H9 (cell line): ENCODE results near the gene MYH7. TPM values are rescaled to one million over a fixed set of nuclear protein-coding genes. Genes with fewer than 3 reads are reported as not detected.

Experiments
- DNase-seq: peaks from one replicate; pipeline ENCODE4 v3.0.0-alpha.2; 2017
- H2AFZ ChIP-seq: one replicate; pipeline ENCODE4 v1.6.1; 2013; ENCODE audit warnings: mild to moderate bottlenecking, low read length, control low read depth, moderate library complexity
- H2AK5ac ChIP-seq: 2 replicates; pipeline ENCODE4 v1.6.1; 2013; ENCODE audit warnings: low read length, control low read depth, mixed read lengths; ENCODE audit not compliant: insufficient read length
- H2BK120ac ChIP-seq: one replicate; pipeline ENCODE4 v1.6.1; 2013; ENCODE audit warnings: low read depth, mild to moderate bottlenecking, low read length, control low read depth, inconsistent platforms; ENCODE audit not compliant: poor library complexity, severe bottlenecking
- H2BK12ac ChIP-seq: 2 replicates; pipeline ENCODE4 v1.6.1; 2013; ENCODE audit warnings: low read length, control low read depth, mixed read lengths, low read depth; ENCODE audit not compliant: insufficient read length
- H2BK15ac ChIP-seq: 2 replicates; pipeline ENCODE4 v1.6.1; 2013; ENCODE audit warnings: low read depth, low read length, control low read depth
- H2BK20ac ChIP-seq: one replicate; pipeline ENCODE4 v1.6.1; 2013; ENCODE audit warnings: low read depth, mild to moderate bottlenecking, low read length, control low read depth, inconsistent platforms; ENCODE audit not compliant: poor library complexity, severe bottlenecking
- H2BK5ac ChIP-seq: 2 replicates; pipeline ENCODE4 v1.6.1; 2013; ENCODE audit warnings: low read length, control low read depth, mixed read lengths; ENCODE audit not compliant: insufficient read length
- H3K14ac ChIP-seq: 2 replicates; pipeline ENCODE4 v1.6.1; 2013; ENCODE audit warnings: low read length, control low read depth; ENCODE audit not compliant: insufficient read depth
- H3K18ac ChIP-seq: 2 replicates; pipeline ENCODE4 v1.6.1; 2013; ENCODE audit warnings: low read depth, mild to moderate bottlenecking, mixed read lengths, low read length, control low read depth; ENCODE audit not compliant: insufficient read length
- H3K23ac ChIP-seq: 2 replicates; pipeline ENCODE4 v1.6.1; 2013; ENCODE audit warnings: low read length, control low read depth, mixed read lengths, low read depth; ENCODE audit not compliant: insufficient read length
- H3K23me2 ChIP-seq: 2 replicates; pipeline ENCODE4 v1.6.1; 2013; ENCODE audit warnings: low read depth, mild to moderate bottlenecking, mixed read lengths, low read length, control low read depth; ENCODE audit not compliant: insufficient read length, poor library complexity, severe bottlenecking
- H3K27ac ChIP-seq: 2 replicates; pipeline ENCODE4 v1.5.1; 2013; ENCODE audit warnings: low read length, control low read depth, mixed read lengths, low read depth; ENCODE audit not compliant: insufficient read length
- H3K27me3 ChIP-seq: 2 replicates; pipeline ENCODE4 v1.6.1; 2013; ENCODE audit warnings: low read length, control low read depth, inconsistent platforms; ENCODE audit not compliant: insufficient read depth
- H3K4ac ChIP-seq: 2 replicates; pipeline ENCODE4 v1.6.1; 2013; ENCODE audit warnings: low read depth, mild to moderate bottlenecking, control low read depth, inconsistent platforms, low read length, moderate library complexity
- H3K4me1 ChIP-seq: 2 replicates; pipeline ENCODE4 v1.6.1; 2013; ENCODE audit warnings: low read length, control low read depth, inconsistent platforms; ENCODE audit not compliant: insufficient read depth
- H3K4me2 ChIP-seq: 2 replicates; pipeline ENCODE4 v1.6.1; 2013; ENCODE audit warnings: low read length, control low read depth, mixed read lengths; ENCODE audit not compliant: insufficient read length, insufficient read depth
- H3K56ac ChIP-seq: 2 replicates; pipeline ENCODE4 v1.6.1; 2013; ENCODE audit warnings: low read depth, mild to moderate bottlenecking, mixed read lengths, low read length, control low read depth; ENCODE audit not compliant: insufficient read length
- H3K79me1 ChIP-seq: 2 replicates; pipeline ENCODE4 v1.6.1; 2013; ENCODE audit warnings: low read depth, mild to moderate bottlenecking, moderate library complexity, low read length, control low read depth, inconsistent platforms; ENCODE audit not compliant: insufficient read depth, poor library complexity, severe bottlenecking
- H3K79me2 ChIP-seq: 2 replicates; pipeline ENCODE4 v1.6.1; 2013; ENCODE audit warnings: low read length, control low read depth, inconsistent platforms; ENCODE audit not compliant: insufficient read depth
- H3K9ac ChIP-seq: 2 replicates; pipeline ENCODE4 v1.6.1; 2013; ENCODE audit warnings: low read length, control low read depth, mixed read lengths; ENCODE audit not compliant: insufficient read length; ENCODE audit errors: extremely low read depth
- H3K9me3 ChIP-seq: one replicate; pipeline ENCODE4 v1.6.1; 2013; ENCODE audit warnings: low read depth, low read length, inconsistent platforms; ENCODE audit not compliant: control insufficient read depth
- H3T11ph ChIP-seq: one replicate; pipeline ENCODE4 v1.6.1; 2013; ENCODE audit warnings: mild to moderate bottlenecking, low read length, control low read depth, inconsistent platforms
- H4K20me1 ChIP-seq: one replicate; pipeline ENCODE4 v1.6.1; 2013; ENCODE audit not compliant: control insufficient read depth, insufficient read length, insufficient read depth
- H4K5ac ChIP-seq: 2 replicates; pipeline ENCODE4 v1.6.1; 2013; ENCODE audit warnings: low read depth, mild to moderate bottlenecking, mixed read lengths, low read length, control low read depth; ENCODE audit not compliant: insufficient read length
- H4K8ac ChIP-seq: replicated peaks from 2 replicates; pipeline ENCODE4 v1.6.1; 2013; ENCODE audit warnings: low read length, control low read depth, mixed read lengths, low read depth; ENCODE audit not compliant: insufficient read length
- H4K91ac ChIP-seq: 2 replicates; pipeline ENCODE4 v1.6.1; 2013; ENCODE audit warnings: low read depth, mild to moderate bottlenecking, moderate library complexity, mixed read lengths, low read length, control low read depth; ENCODE audit not compliant: insufficient read length
- H3K27ac Mint-ChIP-seq, 3 experiments: 2 replicates in 2 of 3; 3 replicates in 1 of 3; pipeline ENCODE4 v1.8.0; 2020 to 2021; ENCODE audit warnings: mixed read lengths in 3 of 3, mild to moderate bottlenecking in 1 of 3, moderate library complexity in 1 of 3
- H3K27me3 Mint-ChIP-seq: 2 replicates; pipeline ENCODE4 v1.8.0; 2021; ENCODE audit warnings: low read depth, mild to moderate bottlenecking, moderate library complexity, mixed read lengths
- H3K36me3 Mint-ChIP-seq, 3 experiments: 2 replicates in 2 of 3; 3 replicates in 1 of 3; pipeline ENCODE4 v1.8.0; 2020 to 2021; ENCODE audit warnings: low read depth in 3 of 3, mixed read lengths in 3 of 3; ENCODE audit not compliant: insufficient read depth in 1 of 3
- H3K4me1 Mint-ChIP-seq, 2 experiments: 2 replicates each; pipeline ENCODE4 v1.8.0; 2020; ENCODE audit warnings: mixed read lengths in 2 of 2
- H3K4me3 Mint-ChIP-seq, 2 experiments: 2 replicates in 1 of 2; 3 replicates in 1 of 2; pipeline ENCODE4 v1.8.0; 2020 to 2021; ENCODE audit warnings: mild to moderate bottlenecking in 2 of 2, mixed read lengths in 2 of 2, moderate library complexity in 1 of 2
- H3K9me3 Mint-ChIP-seq, 2 experiments: 2 replicates in 1 of 2; 3 replicates in 1 of 2; pipeline ENCODE4 v1.8.0; 2020; ENCODE audit warnings: mild to moderate bottlenecking in 2 of 2, mixed read lengths in 2 of 2, moderate library complexity in 1 of 2
- CTCF ChIP-seq: fragments of 200-600 bp; sonication (generic); conservative IDR thresholded peaks from 3 replicates; pipeline ENCODE4 v1.8.0; 2021; ENCODE audit warnings: antibody characterized with exemption, mild to moderate bottlenecking
- WGBS: extraction: QIAGEN DNeasy Blood & Tissue Kit; methylation state at CpG from one replicate; pipeline ENCODE4 v1.1.7; 2013; ENCODE audit warnings: missing lambda C conversion rate, low lambda C conversion rate, mixed read lengths; ENCODE audit not compliant: insufficient read length; ENCODE audit errors: extremely low coverage; 5-methylcytosine and 5-hydroxymethylcytosine counted together
- total RNA-seq: library from RNA; stranded (reverse); gene quantifications from 2 replicates; pipeline ENCODE4 v1.2.1, GENCODE V29; 2021

The MYH7 gene
- total RNA-seq, 1 experiment from 2014 or later = not detected

GRCh38 chr14:23376482-23377197, 58.8 kb downstream of the MYH7 start, which contains the start of gene CMTM5:
CMTM5 (plus strand) TSS chr14:23377046; CDS start chr14:23377252, 206 bp downstream.
- H3K27ac ChIP-seq = no peak within 1 kb of the TSS
- no peak within 1 kb of the TSS for H2BK12ac ChIP-seq
- peaks cover 77% of the 10 kb centered on the region for H3K27me3 Mint-ChIP-seq
- no peak within 1 kb of the TSS for H3K4ac ChIP-seq
- no peaks in the 10 kb centered on the region for H3K79me1 ChIP-seq
- H3K27ac Mint-ChIP-seq = peak within 1 kb of the TSS in 1 of 3 experiments; percentile 88; a peak in 1 of 7 replicates
- no peak within 1 kb of the TSS for H2AFZ ChIP-seq
- no peak for TF ChIP-seq CTCF
- H3K9me3 Mint-ChIP-seq = no peaks in the 10 kb centered on the region
- H4K20me1 ChIP-seq = no peaks in the 10 kb centered on the region
- H2AK5ac ChIP-seq = no peak within 1 kb of the TSS
- H3K4me1 Mint-ChIP-seq = peaks cover 9 to 22% of the 10 kb centered on the region in 2 experiments
- H3K4me1 ChIP-seq = no peaks in the 10 kb centered on the region
- no peak within 1 kb of the TSS for H3K9ac ChIP-seq
- H4K5ac ChIP-seq = no peak within 1 kb of the TSS
- H3K9me3 ChIP-seq = no peaks in the 10 kb centered on the region
- no CpG with 5 or more reads among the region's 13 CpGs for WGBS
- no peak within 1 kb of the TSS for H3K56ac ChIP-seq
- H2BK20ac ChIP-seq = no peak within 1 kb of the TSS
- H3K4me3 Mint-ChIP-seq = peak within 1 kb of the TSS in 1 of 2 experiments; percentile 47; a peak in 3 of 5 replicates
- H3K4me2 ChIP-seq = no peak within 1 kb of the TSS
- H4K91ac ChIP-seq = no peak within 1 kb of the TSS
- H4K8ac ChIP-seq = no peak within 1 kb of the TSS
- peak within 1 kb of the TSS; percentile 24; the same call in 1 of the 2 replicates for H3K14ac ChIP-seq
- H3K36me3 Mint-ChIP-seq = no peaks in the 10 kb centered on the region
- H3K18ac ChIP-seq = no peak within 1 kb of the TSS
- H2BK120ac ChIP-seq = no peak within 1 kb of the TSS
- H3K23me2 ChIP-seq = no peaks in the 10 kb centered on the region
- no peak within 1 kb of the TSS; the same call in 1 of the 2 replicates for H2BK15ac ChIP-seq
- H3K79me2 ChIP-seq = no peaks in the 10 kb centered on the region
- no peaks in the 10 kb centered on the region; the same call in 1 of the 2 replicates for H3K27me3 ChIP-seq
- peak; percentile 66 for DNase-seq
- no peak within 1 kb of the TSS for H3T11ph ChIP-seq
- no peak within 1 kb of the TSS for H2BK5ac ChIP-seq
- H3K23ac ChIP-seq = no peak within 1 kb of the TSS
